Measurements from ENCODE around the gene ARHGAP4.

The ARHGAP4 gene

DNA sequence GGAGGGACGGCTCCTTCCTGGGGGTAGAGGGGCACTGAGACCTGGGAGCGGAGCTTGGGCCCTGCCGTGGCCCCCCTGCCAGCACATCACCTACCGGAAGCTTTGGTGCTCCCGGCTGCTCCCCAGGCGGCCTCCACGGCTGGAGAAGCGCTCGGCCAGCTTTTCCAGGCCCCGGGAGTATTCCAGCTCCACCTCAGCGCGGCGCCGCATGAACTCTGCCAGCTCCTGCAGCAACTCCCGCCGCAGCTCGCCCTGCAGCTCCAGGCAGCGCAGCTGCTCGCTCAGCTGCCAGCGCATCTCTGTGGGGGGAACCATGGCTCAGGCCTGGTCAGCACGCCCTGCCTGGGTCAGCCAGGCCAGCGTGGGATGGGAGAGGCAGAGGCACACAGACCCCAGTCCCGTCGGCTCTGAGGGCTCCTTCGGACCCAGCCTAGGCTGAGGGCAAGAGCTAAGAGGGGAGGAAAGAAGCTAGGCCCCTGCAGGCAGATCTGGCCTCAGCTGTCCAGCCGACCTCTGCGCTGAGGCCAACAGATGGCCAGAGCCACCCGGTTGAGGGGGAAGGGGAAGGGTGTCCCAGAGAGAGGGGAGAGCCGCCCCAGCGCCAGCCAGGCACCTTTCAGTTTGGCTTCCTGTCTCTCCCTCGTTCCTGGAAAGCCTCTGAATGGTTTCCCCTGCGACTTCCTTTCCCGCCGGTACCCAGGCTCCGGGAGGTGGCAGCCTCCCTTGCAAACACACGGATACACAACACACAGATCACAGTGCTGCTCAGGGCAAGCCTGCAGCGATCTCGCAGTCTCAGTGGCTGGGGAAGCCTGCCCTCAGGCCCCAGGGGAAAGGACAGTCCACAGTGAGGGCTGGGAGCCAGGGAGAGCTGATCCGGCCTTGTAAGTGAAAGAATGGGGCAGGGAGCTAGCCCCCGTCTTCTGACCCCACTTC is 4.3 kb downstream of the ARHGAP4 start:
- peaks cover 3% of the 10 kb centered on the region for H3K4me1 ChIP-seq (ENCODE audit: control insufficient read depth, low read depth, low read length)
- H3K9me3 ChIP-seq (ENCODE audit: control insufficient read depth, low read depth, low read length), result peaks cover 2% of the 10 kb centered on the region
- no peaks in the 10 kb centered on the region for H3K36me3 ChIP-seq (ENCODE audit: control insufficient read depth, low read depth, low read length)
- H3K27me3 ChIP-seq (ENCODE audit: control insufficient read depth, insufficient read depth, low read length), result no peaks in the 10 kb centered on the region
- no peak overlapping the region for H3K4me3 ChIP-seq (ENCODE audit: low read length)
- H3K27ac ChIP-seq (ENCODE audit: low read length), result no peak overlapping the region
- H3K9ac ChIP-seq (ENCODE audit: low read length), result no peak overlapping the region

DNA sequence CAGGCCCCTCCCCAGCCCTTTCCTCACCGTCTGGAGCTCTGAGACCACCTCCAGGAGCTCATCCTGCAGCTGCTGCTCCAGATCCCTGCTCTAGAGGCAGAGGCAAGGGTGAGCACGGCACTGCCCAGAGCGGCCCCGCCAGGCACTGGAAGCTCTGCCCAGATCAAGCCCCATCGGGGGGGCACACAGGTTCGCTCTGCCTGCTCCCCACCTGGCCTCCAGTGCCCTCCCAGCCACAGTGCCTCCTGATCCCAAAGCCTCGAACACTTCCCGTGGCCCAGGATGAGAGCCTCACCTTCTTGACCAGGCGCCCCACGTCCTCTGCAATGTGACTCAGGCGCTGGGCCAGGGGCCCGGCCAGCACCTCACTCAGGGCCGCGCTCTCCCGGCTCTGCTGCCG is 5.0 kb downstream of the ARHGAP4 start:
- no peak overlapping the region for H3K27ac ChIP-seq (ENCODE audit: low read length)
- H3K4me1 ChIP-seq (ENCODE audit: control insufficient read depth, low read depth, low read length), result peaks cover 3% of the 10 kb centered on the region
- H3K9me3 ChIP-seq (ENCODE audit: control insufficient read depth, low read depth, low read length), result peaks cover 2% of the 10 kb centered on the region
- H3K27me3 ChIP-seq (ENCODE audit: control insufficient read depth, insufficient read depth, low read length), result no peaks in the 10 kb centered on the region
- H3K36me3 ChIP-seq (ENCODE audit: control insufficient read depth, low read depth, low read length), result no peaks in the 10 kb centered on the region
- H3K9ac ChIP-seq (ENCODE audit: low read length), result no peak overlapping the region
- H3K4me3 ChIP-seq (ENCODE audit: low read length), result no peak overlapping the region

DNA sequence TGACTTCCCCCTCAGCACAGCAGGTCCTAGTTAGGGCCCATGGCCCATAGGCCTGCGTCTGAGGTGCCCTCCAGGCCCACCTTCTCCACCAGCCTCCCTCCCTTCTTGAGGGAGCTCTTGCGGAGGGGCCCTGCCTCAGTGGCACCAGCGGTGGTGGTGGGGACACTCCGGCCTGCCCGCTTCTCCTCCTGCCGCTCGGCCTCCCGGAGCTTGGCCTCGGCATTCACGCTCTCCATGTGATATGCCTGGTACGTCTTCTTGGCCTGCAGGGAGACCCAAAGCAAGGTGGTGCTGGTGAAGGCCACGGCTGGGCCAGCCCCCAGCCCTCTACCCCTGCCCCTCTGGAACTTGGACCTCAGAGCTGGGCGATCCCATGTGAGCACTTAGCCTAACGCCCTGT is 5.5 kb downstream of the ARHGAP4 start:
- no peak overlapping the region for H3K4me3 ChIP-seq (ENCODE audit: low read length)
- no peaks in the 10 kb centered on the region for H3K36me3 ChIP-seq (ENCODE audit: control insufficient read depth, low read depth, low read length)
- peaks cover 2% of the 10 kb centered on the region for H3K9me3 ChIP-seq (ENCODE audit: control insufficient read depth, low read depth, low read length)
- no peak overlapping the region for H3K27ac ChIP-seq (ENCODE audit: low read length)
- no peaks in the 10 kb centered on the region for H3K27me3 ChIP-seq (ENCODE audit: control insufficient read depth, insufficient read depth, low read length)
- no peak overlapping the region for H3K9ac ChIP-seq (ENCODE audit: low read length)
- H3K4me1 ChIP-seq (ENCODE audit: control insufficient read depth, low read depth, low read length), result peaks cover 1% of the 10 kb centered on the region

DNA sequence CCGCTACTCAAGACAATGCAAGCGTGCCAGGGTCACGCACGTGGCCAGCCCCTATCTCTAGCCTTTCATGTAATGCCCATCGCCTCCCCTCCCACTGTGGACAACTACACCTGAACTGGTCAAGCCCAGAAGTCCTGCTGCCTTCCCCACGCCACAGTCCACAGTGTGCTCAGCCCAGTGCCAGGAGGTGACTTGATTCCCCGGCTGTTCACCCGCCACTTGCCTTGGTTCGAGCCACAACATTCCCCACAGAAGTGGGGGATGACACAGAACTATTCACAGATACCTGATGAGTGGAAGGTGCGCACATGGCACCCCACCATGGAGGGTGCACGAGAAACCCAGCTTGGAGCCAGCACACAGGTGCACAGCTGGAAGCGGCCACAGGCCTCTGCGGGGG is 6.8 kb downstream of the ARHGAP4 start:
- H3K27me3 ChIP-seq (ENCODE audit: control insufficient read depth, insufficient read depth, low read length), result no peaks in the 10 kb centered on the region

DNA sequence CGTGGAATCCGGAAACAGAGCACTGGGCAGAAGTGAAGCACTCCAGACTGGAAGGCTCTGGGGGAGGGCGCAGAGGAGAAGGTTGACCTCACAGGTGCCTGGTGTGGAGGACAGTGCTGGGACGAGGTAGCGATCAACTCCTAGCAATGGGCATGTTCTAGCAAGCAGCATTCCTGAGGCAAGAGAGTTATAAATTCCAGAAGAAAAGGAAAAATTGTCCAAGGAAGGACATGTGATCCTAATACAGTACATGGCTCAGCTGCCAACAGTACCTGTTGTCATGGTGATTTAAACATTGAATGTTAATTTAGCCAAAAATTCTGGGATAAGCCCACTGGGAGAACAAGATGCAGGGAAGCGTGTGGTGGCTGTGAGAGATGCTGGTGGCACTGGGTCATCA is 8.2 kb downstream of the ARHGAP4 start:
- Histone ChIP-seq H3K4me1 (ENCODE audit: control insufficient read depth, low read depth, low read length) (no peaks in the 10 kb centered on the region), H3K9ac (ENCODE audit: low read length) (no peak overlapping the region), H3K27ac (ENCODE audit: low read length) (no peak overlapping the region), H3K4me3 (ENCODE audit: low read length) (no peak overlapping the region), H3K36me3 (ENCODE audit: control insufficient read depth, low read depth, low read length) (no peaks in the 10 kb centered on the region), H3K27me3 (ENCODE audit: control insufficient read depth, insufficient read depth, low read length) (no peaks in the 10 kb centered on the region), H3K9me3 (ENCODE audit: control insufficient read depth, low read depth, low read length) (peaks cover 2% of the 10 kb centered on the region)

More for the DNA sequence above, 6.8 kb downstream of the ARHGAP4 start:
- Histone ChIP-seq H3K27ac (ENCODE audit: low read length) (no peak overlapping the region), H3K4me3 (ENCODE audit: low read length) (no peak overlapping the region), H3K9ac (ENCODE audit: low read length) (no peak overlapping the region), H3K9me3 (ENCODE audit: control insufficient read depth, low read depth, low read length) (peaks cover 2% of the 10 kb centered on the region), H3K36me3 (ENCODE audit: control insufficient read depth, low read depth, low read length) (no peaks in the 10 kb centered on the region), H3K4me1 (ENCODE audit: control insufficient read depth, low read depth, low read length) (no peaks in the 10 kb centered on the region)

DNA sequence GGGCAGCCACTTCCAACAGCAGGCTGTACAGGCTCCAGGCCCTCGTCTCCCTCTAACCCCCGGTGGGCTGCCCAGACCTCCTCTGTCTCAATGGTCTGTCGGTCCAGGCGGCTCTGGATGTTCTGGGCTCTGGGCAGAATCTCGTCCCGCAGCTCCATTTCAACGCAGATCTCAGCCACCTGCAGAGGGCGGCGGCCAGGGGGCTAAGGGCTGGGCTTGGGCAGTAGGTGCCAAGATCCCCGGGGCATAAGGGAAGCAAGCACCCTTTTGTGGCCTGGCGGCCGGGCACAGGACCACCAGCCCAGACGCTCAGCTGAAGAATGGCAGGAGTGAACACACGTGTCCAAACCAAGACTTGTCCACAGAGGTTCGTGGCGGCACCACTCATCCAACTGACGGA is 12.4 kb downstream of the ARHGAP4 start:
- H3K36me3 ChIP-seq (ENCODE audit: control insufficient read depth, low read depth, low read length), result no peaks in the 10 kb centered on the region

DNA sequence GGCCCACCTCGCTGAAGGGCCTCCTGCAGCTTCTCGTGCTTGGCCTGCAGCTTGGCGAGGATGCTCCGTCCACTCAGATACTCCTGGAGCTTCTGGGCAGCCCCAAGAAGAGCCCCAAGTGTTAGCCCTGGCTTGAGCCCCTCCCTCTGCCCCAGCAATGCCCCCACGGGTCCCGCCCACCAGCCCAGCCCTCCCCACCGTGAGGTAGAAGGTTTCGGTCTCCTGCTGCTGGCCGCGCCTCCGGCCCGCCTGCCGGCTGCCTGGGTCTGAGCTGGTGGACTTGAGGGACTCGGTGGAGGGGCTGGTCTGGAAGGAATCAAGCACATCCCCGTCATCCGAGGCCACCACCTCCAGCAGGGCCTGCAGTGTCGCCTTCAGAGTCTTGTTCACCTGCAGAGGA is 12.9 kb downstream of the ARHGAP4 start:
- Histone ChIP-seq H3K27ac (ENCODE audit: low read length) (no peak overlapping the region), H3K27me3 (ENCODE audit: control insufficient read depth, insufficient read depth, low read length) (no peaks in the 10 kb centered on the region), H3K9me3 (ENCODE audit: control insufficient read depth, low read depth, low read length) (no peaks in the 10 kb centered on the region), H3K9ac (ENCODE audit: low read length) (no peak overlapping the region), H3K4me3 (ENCODE audit: low read length) (no peak overlapping the region), H3K4me1 (ENCODE audit: control insufficient read depth, low read depth, low read length) (no peaks in the 10 kb centered on the region), H3K36me3 (ENCODE audit: control insufficient read depth, low read depth, low read length) (no peaks in the 10 kb centered on the region)

More for the DNA sequence above, 12.4 kb downstream of the ARHGAP4 start:
- Histone ChIP-seq H3K27ac (ENCODE audit: low read length) (no peak overlapping the region), H3K9me3 (ENCODE audit: control insufficient read depth, low read depth, low read length) (no peaks in the 10 kb centered on the region), H3K4me1 (ENCODE audit: control insufficient read depth, low read depth, low read length) (no peaks in the 10 kb centered on the region), H3K4me3 (ENCODE audit: low read length) (no peak overlapping the region), H3K9ac (ENCODE audit: low read length) (no peak overlapping the region), H3K27me3 (ENCODE audit: control insufficient read depth, insufficient read depth, low read length) (no peaks in the 10 kb centered on the region)

DNA sequence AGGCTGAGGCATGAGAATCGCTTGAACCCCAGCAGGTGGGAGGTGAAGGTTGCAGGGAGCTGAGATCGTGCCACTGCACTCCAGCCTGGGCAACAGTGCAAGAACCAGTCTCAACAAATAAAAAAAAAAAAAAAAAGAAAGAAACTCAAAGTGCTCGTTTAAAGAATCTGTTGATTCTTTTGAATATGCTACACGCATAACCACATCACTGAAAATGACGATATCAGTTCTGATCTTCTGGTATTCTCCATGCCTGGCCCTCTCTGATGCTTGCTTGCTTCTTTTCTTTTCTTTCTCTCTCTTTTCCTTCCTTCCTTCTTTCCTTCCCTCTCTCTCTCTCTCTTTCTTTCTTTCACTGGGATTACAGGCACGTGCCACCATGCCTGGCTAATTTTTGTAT is 14.3 kb downstream of the ARHGAP4 start:
- H3K27ac ChIP-seq (ENCODE audit: low read length), result no peak overlapping the region
- H3K36me3 ChIP-seq (ENCODE audit: control insufficient read depth, low read depth, low read length), result no peaks in the 10 kb centered on the region
- H3K9ac ChIP-seq (ENCODE audit: low read length), result no peak overlapping the region
- H3K4me3 ChIP-seq (ENCODE audit: low read length), result no peak overlapping the region
- H3K27me3 ChIP-seq (ENCODE audit: control insufficient read depth, insufficient read depth, low read length), result no peaks in the 10 kb centered on the region
- no peaks in the 10 kb centered on the region for H3K9me3 ChIP-seq (ENCODE audit: control insufficient read depth, low read depth, low read length)
- H3K4me1 ChIP-seq (ENCODE audit: control insufficient read depth, low read depth, low read length), result no peaks in the 10 kb centered on the region

DNA sequence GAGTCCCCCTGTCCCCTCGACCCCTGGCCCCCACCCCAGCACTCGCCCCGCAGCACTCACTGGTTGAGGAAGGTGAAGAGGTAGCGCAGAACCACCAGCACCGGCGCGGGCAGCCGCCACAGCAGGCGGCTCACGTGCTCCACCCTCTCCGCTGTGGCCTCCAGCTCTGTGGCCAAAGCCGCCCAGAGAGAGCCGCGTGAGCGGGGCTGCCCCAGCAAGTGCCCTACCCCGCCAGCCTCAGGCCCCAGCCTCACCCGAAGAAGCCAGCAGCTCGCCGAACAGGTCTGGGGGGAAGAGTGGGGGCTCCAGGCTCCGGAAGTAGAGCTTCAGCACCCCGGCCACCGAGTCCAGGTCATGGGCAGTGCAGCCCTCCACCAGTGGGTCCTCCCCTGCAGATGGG is 15.6 kb downstream of the ARHGAP4 start:
- Histone ChIP-seq H3K9ac (ENCODE audit: low read length) (no peak overlapping the region), H3K27me3 (ENCODE audit: control insufficient read depth, insufficient read depth, low read length) (no peaks in the 10 kb centered on the region), H3K4me3 (ENCODE audit: low read length) (no peak overlapping the region), H3K4me1 (ENCODE audit: control insufficient read depth, low read depth, low read length) (no peaks in the 10 kb centered on the region), H3K36me3 (ENCODE audit: control insufficient read depth, low read depth, low read length) (no peaks in the 10 kb centered on the region), H3K27ac (ENCODE audit: low read length) (no peak overlapping the region), H3K9me3 (ENCODE audit: control insufficient read depth, low read depth, low read length) (no peaks in the 10 kb centered on the region)

DNA sequence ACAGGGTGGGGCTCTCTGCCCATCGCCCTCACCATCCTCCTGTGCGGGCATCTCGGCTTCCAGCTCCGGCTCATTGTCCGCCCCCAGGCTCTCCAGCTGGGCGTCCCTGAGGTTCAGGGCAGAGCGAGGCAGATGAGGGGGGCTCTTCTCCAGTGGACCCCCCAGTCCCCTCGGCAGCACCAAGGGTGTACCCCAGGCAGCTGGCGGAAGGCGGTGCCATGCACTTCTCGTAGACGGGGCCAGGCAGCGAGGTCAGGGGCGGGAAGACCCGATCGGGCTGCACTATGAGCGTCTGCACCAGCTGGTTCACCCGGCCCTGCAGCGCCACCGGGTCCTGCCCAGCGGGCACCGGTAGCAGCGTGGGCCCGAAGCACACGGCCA is 16.1 kb downstream of the ARHGAP4 start:
- Histone ChIP-seq H3K9me3 (ENCODE audit: control insufficient read depth, low read depth, low read length) (no peaks in the 10 kb centered on the region), H3K27ac (ENCODE audit: low read length) (no peak overlapping the region), H3K4me3 (ENCODE audit: low read length) (no peak overlapping the region), H3K27me3 (ENCODE audit: control insufficient read depth, insufficient read depth, low read length) (no peaks in the 10 kb centered on the region), H3K36me3 (ENCODE audit: control insufficient read depth, low read depth, low read length) (no peaks in the 10 kb centered on the region), H3K4me1 (ENCODE audit: control insufficient read depth, low read depth, low read length) (no peaks in the 10 kb centered on the region), H3K9ac (ENCODE audit: low read length) (no peak overlapping the region)

DNA sequence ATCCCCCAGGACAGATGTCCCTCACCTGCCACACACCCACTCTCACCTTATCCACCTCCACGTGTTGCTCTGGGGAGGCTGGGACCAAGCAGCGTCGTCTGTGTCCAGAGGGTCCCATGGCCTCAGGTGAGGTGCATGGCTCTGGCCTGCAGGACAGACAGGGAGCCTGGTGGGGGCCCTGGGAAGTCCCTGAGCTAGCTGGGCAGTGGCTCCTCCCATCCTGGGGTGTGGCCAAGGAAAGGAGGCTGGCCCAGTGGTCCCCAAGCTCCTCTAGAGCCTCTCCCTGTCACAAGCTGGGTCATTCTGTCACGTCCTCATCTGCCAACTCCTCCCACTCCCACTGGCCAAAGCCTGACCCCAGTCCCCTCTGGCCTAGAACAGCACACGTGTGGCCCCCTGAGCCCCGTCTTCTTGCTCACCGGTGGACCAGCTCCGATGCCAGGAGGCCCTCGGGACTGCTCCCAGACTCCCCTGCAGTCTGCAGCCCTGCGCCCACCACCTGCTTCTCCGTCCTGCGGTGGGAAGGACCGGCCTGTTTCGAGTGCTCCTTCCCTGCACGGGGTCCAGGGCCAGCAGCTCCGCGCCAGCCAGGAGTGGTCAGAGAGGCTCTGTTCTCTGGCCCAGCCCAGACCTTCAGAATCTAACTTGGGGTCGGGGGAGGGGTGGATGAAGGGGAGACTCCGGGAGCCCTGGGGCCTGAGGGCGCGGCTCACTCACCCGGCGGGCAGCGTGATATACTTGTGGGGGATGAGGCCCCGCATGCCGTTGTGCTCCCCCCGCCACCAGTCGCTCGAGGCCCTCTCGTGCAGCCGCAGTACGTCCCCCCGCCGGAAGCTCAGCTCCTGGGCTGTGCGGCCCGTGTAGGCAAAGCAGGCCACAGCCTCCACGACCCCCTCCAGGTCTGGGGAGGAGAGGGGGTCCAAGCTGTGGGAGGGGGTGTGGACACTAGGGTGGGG is 16.8 kb downstream of the ARHGAP4 start:
- no peak overlapping the region for H3K4me3 ChIP-seq (ENCODE audit: low read length)
- H3K4me1 ChIP-seq (ENCODE audit: control insufficient read depth, low read depth, low read length), result no peaks in the 10 kb centered on the region
- H3K9ac ChIP-seq (ENCODE audit: low read length), result no peak overlapping the region
- H3K27ac ChIP-seq (ENCODE audit: low read length), result no peak overlapping the region
- H3K27me3 ChIP-seq (ENCODE audit: control insufficient read depth, insufficient read depth, low read length), result no peaks in the 10 kb centered on the region
- H3K36me3 ChIP-seq (ENCODE audit: control insufficient read depth, low read depth, low read length), result no peaks in the 10 kb centered on the region
- no peaks in the 10 kb centered on the region for H3K9me3 ChIP-seq (ENCODE audit: control insufficient read depth, low read depth, low read length)

Data from iPS-18a (cell line).